ENCODE data around the gene RGS14.

DNA sequence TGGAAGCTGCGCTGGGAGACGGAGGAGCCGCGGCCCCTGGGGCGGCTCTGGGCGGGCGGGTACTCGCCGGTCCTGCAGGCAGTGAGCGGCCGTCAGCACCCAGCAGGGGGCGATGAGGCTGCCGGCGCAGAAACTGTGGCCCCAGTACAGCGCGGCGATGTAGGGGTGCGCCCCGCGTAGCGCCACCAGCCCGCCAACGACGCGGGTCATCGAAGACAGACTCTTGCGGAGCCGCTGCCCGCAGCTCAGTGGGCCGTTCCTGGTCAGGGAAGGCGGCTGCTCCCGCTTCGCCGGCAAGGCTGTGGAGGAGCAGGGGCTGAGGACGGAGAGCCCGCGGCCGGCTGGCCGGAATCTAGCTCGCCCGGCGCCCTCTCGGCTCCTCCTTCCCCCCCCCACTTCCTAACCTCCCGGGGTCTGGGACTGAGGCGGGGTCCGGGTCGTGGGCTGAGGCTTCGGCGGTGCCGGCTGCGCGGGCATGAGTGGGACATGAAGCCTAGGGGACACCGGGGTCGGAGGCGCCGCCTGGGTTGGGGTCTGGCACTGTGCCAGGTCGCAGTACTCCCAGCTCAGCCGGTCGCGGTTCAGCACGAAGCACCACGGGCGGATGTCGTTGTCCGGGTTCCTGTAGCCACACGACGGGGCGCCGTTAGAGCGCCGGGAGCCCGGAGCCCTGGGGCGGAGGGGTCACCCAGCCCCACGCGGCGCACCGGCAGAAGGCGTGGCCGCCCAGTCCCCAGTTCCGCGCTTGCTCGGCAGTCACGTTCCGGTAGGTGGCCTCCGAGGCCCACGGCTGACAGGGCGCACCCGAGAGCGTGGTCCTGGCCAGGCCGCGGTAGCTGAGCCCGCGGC is 46.3 kb downstream of the RGS14 start:
- TF ChIP-seq, protein P1, sequence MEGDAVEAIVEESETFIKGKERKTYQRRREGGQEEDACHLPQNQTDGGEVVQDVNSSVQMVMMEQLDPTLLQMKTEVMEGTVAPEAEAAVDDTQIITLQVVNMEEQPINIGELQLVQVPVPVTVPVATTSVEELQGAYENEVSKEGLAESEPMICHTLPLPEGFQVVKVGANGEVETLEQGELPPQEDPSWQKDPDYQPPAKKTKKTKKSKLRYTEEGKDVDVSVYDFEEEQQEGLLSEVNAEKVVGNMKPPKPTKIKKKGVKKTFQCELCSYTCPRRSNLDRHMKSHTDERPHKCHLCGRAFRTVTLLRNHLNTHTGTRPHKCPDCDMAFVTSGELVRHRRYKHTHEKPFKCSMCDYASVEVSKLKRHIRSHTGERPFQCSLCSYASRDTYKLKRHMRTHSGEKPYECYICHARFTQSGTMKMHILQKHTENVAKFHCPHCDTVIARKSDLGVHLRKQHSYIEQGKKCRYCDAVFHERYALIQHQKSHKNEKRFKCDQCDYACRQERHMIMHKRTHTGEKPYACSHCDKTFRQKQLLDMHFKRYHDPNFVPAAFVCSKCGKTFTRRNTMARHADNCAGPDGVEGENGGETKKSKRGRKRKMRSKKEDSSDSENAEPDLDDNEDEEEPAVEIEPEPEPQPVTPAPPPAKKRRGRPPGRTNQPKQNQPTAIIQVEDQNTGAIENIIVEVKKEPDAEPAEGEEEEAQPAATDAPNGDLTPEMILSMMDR (IDR thresholded peaks at IDR 0.05), result peak; percentile 65
- TF ChIP-seq ZFX (IDR thresholded peaks at IDR 0.05; ENCODE audit: borderline replicate concordance), result no peak
